ENCODE measurements around the gene SCAPER. TPM values are rescaled to one million over a fixed set of nuclear protein-coding genes. Genes with fewer than 3 reads are reported as not detected.

The SCAPER gene
- polyA plus RNA-seq, 1 donor from 2014 or later: 77.1 TPM

GRCh38 chr15:76776969-76777368 lies 128.2 kb downstream of the SCAPER start:
- no peaks in the 10 kb centered on the region for H3K9me2 ChIP-seq (ENCODE audit: insufficient read depth, low read length)
- H3K27ac ChIP-seq (ENCODE audit: low read length): no peak overlapping the region
- no peak overlapping the region for H3K4me2 ChIP-seq (ENCODE audit: low read length)
- no peaks in the 10 kb centered on the region for H3F3A ChIP-seq (ENCODE audit: insufficient read depth, low read length, poor library complexity, severe bottlenecking)
- H3K79me2 ChIP-seq (replicated peaks; ENCODE audit: insufficient read depth, low read length): no peaks in the 10 kb centered on the region
- H3K9me3 ChIP-seq (ENCODE audit: low read length): peaks cover 5% of the 10 kb centered on the region
- H3K4me3 ChIP-seq (ENCODE audit: low read length): no peak overlapping the region
- H3K27me3 ChIP-seq (ENCODE audit: insufficient read depth, low read depth, low read length): no peaks in the 10 kb centered on the region
- H3K9ac ChIP-seq (ENCODE audit: low read length): no peak overlapping the region
- no peaks in the 10 kb centered on the region for H4K20me1 ChIP-seq (ENCODE audit: insufficient read depth)
- peaks cover 4% of the 10 kb centered on the region for H3K36me3 ChIP-seq (ENCODE audit: insufficient read depth, low read length)
- H2AFZ ChIP-seq (ENCODE audit: low read depth, low read length): no peak overlapping the region
- TF ChIP-seq EZH2 (IDR thresholded peaks at IDR 0.05; ENCODE audit: borderline replicate concordance, insufficient read depth, low read length, poor library complexity, severe bottlenecking) (no peak), MXI1 (conservative IDR thresholded peaks at IDR 0.05; ENCODE audit: poor library complexity, severe bottlenecking) (no peak), EP300 (conservative IDR thresholded peaks at IDR 0.05; ENCODE audit: poor library complexity, severe bottlenecking) (no peak), SMC3 (conservative IDR thresholded peaks at IDR 0.05; ENCODE audit: poor library complexity) (no peak), TAF1 (IDR thresholded peaks at IDR 0.05; ENCODE audit: low read depth) (no peak), RAD21 (conservative IDR thresholded peaks at IDR 0.05) (no peak), POLR2AphosphoS5 (IDR thresholded peaks at IDR 0.05) (no peak)
- TF ChIP-seq, protein P1, sequence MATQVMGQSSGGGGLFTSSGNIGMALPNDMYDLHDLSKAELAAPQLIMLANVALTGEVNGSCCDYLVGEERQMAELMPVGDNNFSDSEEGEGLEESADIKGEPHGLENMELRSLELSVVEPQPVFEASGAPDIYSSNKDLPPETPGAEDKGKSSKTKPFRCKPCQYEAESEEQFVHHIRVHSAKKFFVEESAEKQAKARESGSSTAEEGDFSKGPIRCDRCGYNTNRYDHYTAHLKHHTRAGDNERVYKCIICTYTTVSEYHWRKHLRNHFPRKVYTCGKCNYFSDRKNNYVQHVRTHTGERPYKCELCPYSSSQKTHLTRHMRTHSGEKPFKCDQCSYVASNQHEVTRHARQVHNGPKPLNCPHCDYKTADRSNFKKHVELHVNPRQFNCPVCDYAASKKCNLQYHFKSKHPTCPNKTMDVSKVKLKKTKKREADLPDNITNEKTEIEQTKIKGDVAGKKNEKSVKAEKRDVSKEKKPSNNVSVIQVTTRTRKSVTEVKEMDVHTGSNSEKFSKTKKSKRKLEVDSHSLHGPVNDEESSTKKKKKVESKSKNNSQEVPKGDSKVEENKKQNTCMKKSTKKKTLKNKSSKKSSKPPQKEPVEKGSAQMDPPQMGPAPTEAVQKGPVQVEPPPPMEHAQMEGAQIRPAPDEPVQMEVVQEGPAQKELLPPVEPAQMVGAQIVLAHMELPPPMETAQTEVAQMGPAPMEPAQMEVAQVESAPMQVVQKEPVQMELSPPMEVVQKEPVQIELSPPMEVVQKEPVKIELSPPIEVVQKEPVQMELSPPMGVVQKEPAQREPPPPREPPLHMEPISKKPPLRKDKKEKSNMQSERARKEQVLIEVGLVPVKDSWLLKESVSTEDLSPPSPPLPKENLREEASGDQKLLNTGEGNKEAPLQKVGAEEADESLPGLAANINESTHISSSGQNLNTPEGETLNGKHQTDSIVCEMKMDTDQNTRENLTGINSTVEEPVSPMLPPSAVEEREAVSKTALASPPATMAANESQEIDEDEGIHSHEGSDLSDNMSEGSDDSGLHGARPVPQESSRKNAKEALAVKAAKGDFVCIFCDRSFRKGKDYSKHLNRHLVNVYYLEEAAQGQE (IDR thresholded peaks at IDR 0.05; ENCODE audit: borderline replicate concordance): no peak
- TF ChIP-seq, protein P2, sequence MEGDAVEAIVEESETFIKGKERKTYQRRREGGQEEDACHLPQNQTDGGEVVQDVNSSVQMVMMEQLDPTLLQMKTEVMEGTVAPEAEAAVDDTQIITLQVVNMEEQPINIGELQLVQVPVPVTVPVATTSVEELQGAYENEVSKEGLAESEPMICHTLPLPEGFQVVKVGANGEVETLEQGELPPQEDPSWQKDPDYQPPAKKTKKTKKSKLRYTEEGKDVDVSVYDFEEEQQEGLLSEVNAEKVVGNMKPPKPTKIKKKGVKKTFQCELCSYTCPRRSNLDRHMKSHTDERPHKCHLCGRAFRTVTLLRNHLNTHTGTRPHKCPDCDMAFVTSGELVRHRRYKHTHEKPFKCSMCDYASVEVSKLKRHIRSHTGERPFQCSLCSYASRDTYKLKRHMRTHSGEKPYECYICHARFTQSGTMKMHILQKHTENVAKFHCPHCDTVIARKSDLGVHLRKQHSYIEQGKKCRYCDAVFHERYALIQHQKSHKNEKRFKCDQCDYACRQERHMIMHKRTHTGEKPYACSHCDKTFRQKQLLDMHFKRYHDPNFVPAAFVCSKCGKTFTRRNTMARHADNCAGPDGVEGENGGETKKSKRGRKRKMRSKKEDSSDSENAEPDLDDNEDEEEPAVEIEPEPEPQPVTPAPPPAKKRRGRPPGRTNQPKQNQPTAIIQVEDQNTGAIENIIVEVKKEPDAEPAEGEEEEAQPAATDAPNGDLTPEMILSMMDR (IDR thresholded peaks at IDR 0.05; ENCODE audit: poor library complexity, severe bottlenecking): no peak

- Histone ChIP-seq H3K4me3 (ENCODE audit: low read length) (no peak overlapping the region), H2AFZ (ENCODE audit: low read depth, low read length) (no peak overlapping the region), H4K20me1 (ENCODE audit: insufficient read depth) (no peaks in the 10 kb centered on the region), H3F3A (ENCODE audit: insufficient read depth, low read length, poor library complexity, severe bottlenecking) (no peaks in the 10 kb centered on the region), H3K36me3 (ENCODE audit: insufficient read depth, low read length) (peaks cover 4% of the 10 kb centered on the region), H3K27me3 (ENCODE audit: insufficient read depth, low read depth, low read length) (no peaks in the 10 kb centered on the region), H3K9me2 (ENCODE audit: insufficient read depth, low read length) (no peaks in the 10 kb centered on the region), H3K4me2 (ENCODE audit: low read length) (no peak overlapping the region), H3K27ac (ENCODE audit: low read length) (no peak overlapping the region), H3K79me2 (replicated peaks; ENCODE audit: insufficient read depth, low read length) (no peaks in the 10 kb centered on the region), H3K9ac (ENCODE audit: low read length) (no peak overlapping the region), H3K9me3 (ENCODE audit: low read length) (peaks cover 5% of the 10 kb centered on the region)
- TF ChIP-seq MXI1 (conservative IDR thresholded peaks at IDR 0.05; ENCODE audit: poor library complexity, severe bottlenecking) (no peak), EZH2 (IDR thresholded peaks at IDR 0.05; ENCODE audit: borderline replicate concordance, insufficient read depth, low read length, poor library complexity, severe bottlenecking) (no peak), SMC3 (conservative IDR thresholded peaks at IDR 0.05; ENCODE audit: poor library complexity) (no peak), POLR2AphosphoS5 (IDR thresholded peaks at IDR 0.05) (no peak), TAF1 (IDR thresholded peaks at IDR 0.05; ENCODE audit: low read depth) (no peak), EP300 (conservative IDR thresholded peaks at IDR 0.05; ENCODE audit: poor library complexity, severe bottlenecking) (no peak), RAD21 (conservative IDR thresholded peaks at IDR 0.05) (no peak)
- TF ChIP-seq, protein P1 (IDR thresholded peaks at IDR 0.05; ENCODE audit: borderline replicate concordance): no peak
- TF ChIP-seq, protein P2 (IDR thresholded peaks at IDR 0.05; ENCODE audit: poor library complexity, severe bottlenecking): no peak
Measured at GRCh38 chr15:76776480-76776879, 128.7 kb downstream of the SCAPER start.
